Measurements from ENCODE around the gene SLC16A3. TPM values are rescaled to one million over a fixed set of nuclear protein-coding genes. Genes with fewer than 3 reads are reported as not detected.
A peak's percentile ranks its signal among the peaks of the same experiment; 100 is the strongest.

Gene SLC16A3
- total and polyA plus RNA-seq, 2 of the 8 experiments (the other 6 are each of a cell fraction or from before 2014, with no cell fraction given), result 3.8 to 8.7 TPM

DNA sequence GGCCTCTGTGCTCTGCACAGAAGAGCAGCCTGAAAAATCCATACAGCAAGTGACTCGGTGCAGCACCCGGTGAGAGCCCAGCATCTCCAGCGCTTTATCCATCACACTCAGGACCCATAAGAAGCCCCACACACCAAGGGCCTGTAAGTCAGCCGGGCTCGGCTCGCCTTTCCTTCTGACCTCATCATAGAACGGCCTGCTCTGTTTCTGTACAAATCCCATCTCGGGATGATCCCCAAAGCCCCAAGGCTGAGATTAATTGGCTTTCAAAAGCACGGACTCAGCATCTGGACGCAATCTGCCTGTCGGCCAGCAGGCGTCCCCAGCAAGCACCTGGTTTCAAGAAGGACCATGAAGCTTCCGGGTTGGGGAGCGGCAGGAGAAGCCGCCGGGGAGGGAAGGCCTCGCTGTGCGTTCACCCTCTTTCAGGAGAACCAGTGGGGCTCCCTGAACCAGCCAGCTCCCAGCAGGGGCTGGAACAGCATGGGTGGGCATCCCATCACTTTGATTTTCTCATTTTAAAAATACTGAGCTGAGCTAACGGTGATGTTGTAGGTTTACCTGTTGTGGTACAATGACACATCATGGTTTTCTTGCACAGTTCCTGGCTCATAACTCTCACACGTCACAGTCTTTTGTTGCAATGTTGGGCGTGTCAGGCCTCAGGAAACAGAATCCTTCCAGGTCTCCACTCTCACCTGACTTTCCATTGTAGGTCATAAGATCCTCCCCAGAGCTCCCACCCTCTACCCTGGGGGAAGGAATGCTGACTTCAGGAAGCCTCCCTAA, 22.9 kb upstream of the SLC16A3 start (continued):
- TF ChIP-seq CTCF (IDR thresholded peaks at IDR 0.05; ENCODE audit: control extremely low read depth in 1 of 3, insufficient read depth in 1 of 3, low read depth in 1 of 3, low read length in 3 of 3) (peak; percentile 83 to 93 (median 90)), BACH1 (IDR thresholded peaks at IDR 0.05; ENCODE audit: low read length) (no peak), MAFK (IDR thresholded peaks at IDR 0.05; ENCODE audit: low read depth, low read length) (peak; percentile 35; the same call in 1 of the 2 replicates), TAF1 (IDR thresholded peaks at IDR 0.05; ENCODE audit: low read depth, low read length) (no peak), ASH2L (IDR thresholded peaks at IDR 0.05; ENCODE audit: low read length) (no peak), CHD2 (IDR thresholded peaks at IDR 0.05; ENCODE audit: low read length) (no peak), EP300 (IDR thresholded peaks at IDR 0.05; ENCODE audit: borderline replicate concordance in 1 of 2, low read depth in 2 of 2, low read length in 2 of 2) (no peak), POLR2A (IDR thresholded peaks at IDR 0.05; ENCODE audit: control extremely low read depth in 1 of 2, low read depth in 2 of 2, low read length in 2 of 2) (no peak), CBX8 (IDR thresholded peaks at IDR 0.05; ENCODE audit: borderline replicate concordance, low read depth, low read length) (no peak), BRCA1 (IDR thresholded peaks at IDR 0.05; ENCODE audit: low read depth, low read length) (no peak), KDM1A (IDR thresholded peaks at IDR 0.05; ENCODE audit: borderline replicate concordance, low read length) (no peak), YY1 (IDR thresholded peaks at IDR 0.05; ENCODE audit: low read depth, low read length) (no peak), SAP30 (IDR thresholded peaks at IDR 0.05; ENCODE audit: insufficient read depth, insufficient replicate concordance, low read length) (no peak), RXRA (IDR thresholded peaks at IDR 0.05; ENCODE audit: insufficient read depth, low read depth, low read length) (no peak), SP4 (IDR thresholded peaks at IDR 0.05; ENCODE audit: low read length) (no peak), TBP (IDR thresholded peaks at IDR 0.05; ENCODE audit: low read depth, low read length) (no peak), GABPA (IDR thresholded peaks at IDR 0.05; ENCODE audit: borderline replicate concordance, insufficient read depth, low read length) (peak; percentile 44; the same call in 1 of the 2 replicates)
- TF ChIP-seq, protein P1, sequence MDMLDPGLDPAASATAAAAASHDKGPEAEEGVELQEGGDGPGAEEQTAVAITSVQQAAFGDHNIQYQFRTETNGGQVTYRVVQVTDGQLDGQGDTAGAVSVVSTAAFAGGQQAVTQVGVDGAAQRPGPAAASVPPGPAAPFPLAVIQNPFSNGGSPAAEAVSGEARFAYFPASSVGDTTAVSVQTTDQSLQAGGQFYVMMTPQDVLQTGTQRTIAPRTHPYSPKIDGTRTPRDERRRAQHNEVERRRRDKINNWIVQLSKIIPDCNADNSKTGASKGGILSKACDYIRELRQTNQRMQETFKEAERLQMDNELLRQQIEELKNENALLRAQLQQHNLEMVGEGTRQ (IDR thresholded peaks at IDR 0.05; ENCODE audit: low read length), result no peak
- TF ChIP-seq, protein P2, sequence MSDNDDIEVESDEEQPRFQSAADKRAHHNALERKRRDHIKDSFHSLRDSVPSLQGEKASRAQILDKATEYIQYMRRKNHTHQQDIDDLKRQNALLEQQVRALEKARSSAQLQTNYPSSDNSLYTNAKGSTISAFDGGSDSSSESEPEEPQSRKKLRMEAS (IDR thresholded peaks at IDR 0.05), result no peak
- TF ChIP-seq, protein P3, sequence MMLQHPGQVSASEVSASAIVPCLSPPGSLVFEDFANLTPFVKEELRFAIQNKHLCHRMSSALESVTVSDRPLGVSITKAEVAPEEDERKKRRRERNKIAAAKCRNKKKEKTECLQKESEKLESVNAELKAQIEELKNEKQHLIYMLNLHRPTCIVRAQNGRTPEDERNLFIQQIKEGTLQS (IDR thresholded peaks at IDR 0.05; ENCODE audit: insufficient read depth, low read depth, low read length), result no peak

Measured in H1 (cell line).